ENCODE measurements around the gene MFAP4.

Gene MFAP4, protein sequence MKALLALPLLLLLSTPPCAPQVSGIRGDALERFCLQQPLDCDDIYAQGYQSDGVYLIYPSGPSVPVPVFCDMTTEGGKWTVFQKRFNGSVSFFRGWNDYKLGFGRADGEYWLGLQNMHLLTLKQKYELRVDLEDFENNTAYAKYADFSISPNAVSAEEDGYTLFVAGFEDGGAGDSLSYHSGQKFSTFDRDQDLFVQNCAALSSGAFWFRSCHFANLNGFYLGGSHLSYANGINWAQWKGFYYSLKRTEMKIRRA

DNA sequence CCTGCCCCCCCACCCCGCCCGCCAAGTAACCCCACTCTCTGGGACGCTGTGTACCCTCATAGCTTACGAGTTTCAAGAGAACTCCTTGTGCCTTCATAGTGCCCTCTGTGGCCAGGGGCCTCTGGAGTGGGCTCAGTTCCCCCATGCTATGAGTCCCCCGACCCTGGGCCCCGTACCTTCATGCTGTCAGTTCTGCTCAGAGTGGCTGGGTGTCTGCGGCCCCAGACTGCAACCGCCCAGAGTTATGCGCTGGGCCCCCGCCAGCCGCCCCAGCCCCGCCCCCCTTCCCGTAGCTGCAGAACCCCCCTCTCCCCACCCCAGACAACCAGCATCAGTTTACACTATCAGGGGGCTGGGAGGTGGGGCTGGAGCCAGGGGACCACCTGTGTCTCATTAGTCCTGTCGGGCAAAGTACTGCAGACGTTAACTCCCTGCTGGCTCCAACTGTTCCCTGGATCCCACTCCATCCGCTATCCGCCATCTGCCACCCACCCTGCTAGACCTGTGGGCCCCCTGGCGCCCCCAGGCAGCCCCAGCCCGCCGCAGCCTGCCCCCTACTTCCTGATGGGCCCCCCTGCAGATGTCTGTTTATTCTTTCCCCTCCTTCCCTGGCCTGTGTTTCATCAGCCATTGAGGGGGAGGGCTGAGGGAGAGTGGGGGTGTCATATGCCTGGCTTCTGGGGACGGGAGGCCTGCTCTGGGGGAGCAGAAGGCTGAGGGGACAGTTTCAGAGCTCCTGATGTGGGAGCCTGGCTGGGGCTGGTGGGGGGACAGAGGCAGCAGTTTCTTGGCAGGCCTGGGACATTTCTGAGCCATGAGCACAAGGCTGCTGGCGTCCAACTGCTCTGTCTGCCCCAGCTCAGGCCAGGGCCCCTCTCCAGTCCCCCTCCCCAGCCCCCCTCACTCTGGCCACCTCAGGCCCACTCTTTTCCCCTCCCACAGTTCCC, at the start of gene MFAP4:
MFAP4 (minus strand) TSS at position 217 of the 947 bp plus-strand sequence; CDS start at position 182, 35 bp downstream.
- no peak for DNase-seq (ENCODE audit: low read depth in 3 of 3)

DNA sequence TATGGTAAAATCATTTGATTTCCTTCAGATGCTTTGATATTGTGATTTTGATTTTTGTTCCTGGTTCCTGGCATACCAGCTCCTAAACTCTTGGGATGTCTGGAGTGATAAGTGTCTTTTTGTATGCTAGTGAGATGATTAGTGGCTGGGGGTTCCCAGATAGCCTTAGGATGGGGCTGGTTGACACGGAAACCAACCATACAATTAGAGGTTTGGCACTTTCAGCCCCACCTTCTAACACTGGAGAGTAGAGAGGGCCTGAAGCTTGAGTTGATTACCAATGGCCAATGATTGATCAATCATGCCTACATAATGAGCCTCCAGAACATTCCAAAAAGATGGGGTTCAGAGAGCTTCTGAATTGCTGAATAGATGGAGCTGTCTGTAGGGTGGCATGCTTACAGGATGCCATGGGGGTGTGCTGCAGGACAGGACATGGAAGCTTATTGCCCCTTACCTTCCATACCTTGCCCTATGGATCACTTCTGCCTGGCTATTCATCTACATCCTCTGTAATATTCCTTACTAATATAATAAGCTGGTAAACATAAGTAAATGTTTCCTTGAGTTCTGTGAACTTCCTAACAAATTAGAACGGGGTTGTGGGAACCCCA, 46.8 kb upstream of the MFAP4 start:
- no peak for DNase-seq (ENCODE audit: low read depth in 3 of 3)

DNA sequence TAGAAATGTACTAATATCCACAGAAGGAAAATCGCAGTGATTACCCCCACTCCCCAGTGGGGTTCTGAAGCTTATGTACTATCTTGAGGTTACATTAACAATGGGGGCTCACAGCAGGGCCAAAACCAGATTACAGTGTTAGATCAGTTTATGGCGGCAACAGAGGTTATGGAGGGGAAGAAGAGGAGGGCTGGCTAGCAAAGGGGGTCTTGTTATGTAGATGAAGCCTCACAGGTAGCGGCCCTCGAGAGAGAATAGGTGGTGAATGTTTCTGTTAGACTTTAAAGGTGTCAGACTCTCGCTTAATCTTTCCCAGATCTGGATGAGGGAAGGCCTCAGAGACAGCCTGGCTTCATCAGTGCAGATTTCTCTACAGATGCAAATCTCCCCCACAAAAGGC, 46.3 kb upstream of the MFAP4 start:
- no peak for DNase-seq (ENCODE audit: low read depth in 3 of 3)

DNA sequence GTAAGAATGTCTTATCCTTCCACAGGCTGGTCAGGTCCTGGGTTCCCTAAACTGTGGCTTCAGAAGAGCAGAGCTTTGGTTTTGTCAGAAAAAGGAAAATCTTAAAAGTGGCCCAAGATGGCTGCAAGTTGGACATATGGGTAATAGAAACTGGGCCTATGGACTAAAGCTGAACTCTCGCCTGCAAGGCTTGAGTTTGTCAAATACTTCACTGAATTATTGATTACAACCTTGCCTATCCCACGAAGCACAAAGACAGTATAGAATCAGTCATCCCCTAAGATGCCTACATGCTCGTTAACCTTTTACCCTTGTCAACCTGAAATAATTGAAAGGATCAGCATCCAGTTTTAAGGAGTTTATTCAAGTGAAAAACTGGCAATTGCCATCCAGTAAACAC, 44.7 kb upstream of the MFAP4 start:
- no peak for DNase-seq (ENCODE audit: low read depth in 3 of 3)

DNA sequence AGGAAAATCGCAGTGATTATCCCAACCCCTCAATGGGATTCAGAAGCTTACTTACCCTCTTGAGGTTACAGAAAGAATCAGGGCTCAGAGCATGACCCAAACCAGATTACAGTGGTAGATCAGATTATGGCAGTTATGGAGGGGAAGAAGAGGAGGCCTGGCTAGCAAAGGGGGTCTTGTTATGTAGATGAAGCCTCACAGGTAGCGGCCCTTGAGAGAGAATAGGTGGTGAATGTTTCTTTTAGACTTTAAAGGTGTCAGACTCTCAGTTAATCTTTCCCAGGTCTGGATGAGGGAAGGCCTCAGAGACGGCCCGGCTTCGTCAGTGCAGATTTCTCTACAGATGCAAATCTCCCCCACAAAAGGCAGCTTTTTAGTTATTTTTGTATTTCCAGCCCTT, 39.6 kb upstream of the MFAP4 start:
- DNase-seq (ENCODE audit: low read depth in 3 of 3): no peak

DNA sequence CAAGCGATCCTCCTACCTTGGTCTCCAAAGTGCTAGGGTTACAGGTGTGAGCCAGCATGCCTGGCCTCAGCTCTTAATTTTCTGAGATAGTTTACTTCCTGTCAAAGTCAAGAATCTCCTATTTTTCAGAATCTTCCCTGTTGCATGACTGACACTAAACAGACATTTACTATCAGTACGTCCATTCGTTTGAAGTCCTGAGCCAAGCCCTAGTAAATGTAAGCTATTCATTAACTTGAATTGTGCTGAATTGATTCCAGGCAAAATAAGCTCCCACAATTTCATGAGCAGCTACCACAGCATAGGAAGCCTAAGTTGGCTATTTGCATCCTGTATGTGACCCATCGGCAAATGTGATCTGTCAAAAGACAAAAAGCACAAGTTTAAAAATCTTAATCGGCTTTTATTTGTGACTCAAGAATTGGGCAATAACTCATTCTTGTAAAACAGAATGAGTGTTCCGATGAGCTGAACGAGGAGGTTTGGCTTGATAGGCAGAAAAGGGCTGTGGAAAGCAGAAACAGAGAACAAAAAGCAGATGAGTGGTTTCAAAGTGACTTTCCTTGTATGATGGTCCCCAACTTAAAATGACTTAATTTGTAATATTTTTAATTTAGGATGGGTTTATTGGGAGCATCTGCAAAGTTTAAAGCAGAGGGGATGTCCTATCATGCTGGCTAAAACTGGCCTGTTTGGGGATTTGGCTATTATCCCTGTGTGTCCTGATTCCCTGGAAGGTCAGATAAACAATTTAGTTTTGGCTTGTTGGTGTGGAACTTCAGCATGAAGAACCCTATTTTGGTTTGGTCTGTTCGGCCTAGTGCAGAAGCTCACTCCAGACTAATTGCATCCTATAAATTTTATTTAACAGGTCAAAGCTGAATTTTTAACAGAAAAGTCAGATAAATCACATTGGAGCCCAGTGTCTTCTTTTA, 38.2 kb upstream of the MFAP4 start:
- DNase-seq (ENCODE audit: low read depth in 3 of 3): no peak

DNA sequence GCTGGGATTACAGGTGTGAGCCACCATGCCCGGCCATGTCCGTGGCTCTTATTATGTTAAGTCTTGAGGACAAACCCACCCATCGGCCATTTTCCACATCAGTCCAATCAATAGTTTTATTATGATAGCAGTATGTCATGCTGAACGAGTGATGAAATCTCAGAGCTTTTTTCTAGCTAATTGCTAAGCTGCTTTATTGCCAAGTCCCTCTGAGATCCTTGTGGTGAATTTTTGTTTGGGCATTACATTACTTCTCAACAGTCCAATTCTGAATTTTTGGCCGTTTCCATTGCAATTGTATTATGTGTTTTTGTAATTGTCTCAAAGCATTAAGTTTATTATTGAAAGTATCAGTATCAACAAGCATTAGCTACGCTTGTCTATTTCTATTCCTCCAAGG, 34.9 kb upstream of the MFAP4 start:
- no peak for DNase-seq (ENCODE audit: low read depth in 3 of 3)

DNA sequence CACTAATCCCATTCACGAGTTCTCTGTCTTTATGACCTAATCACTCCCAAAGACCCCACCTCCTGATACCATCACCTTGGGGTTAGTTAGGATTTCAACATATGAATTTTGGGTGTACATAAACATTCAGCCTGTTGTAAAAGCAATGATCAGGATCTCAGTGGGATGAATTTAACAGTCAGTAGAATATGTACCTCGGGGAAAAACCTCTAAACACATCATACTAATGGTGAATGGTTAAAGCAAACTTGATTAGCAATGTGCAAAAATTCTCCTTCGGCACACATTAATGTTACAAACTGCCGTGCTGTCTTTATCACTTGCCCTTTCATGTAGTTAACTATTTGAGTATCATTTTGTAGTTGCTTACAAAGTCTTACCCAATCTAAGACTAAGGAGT, 34.2 kb upstream of the MFAP4 start:
- no peak for DNase-seq (ENCODE audit: low read depth in 3 of 3)

DNA sequence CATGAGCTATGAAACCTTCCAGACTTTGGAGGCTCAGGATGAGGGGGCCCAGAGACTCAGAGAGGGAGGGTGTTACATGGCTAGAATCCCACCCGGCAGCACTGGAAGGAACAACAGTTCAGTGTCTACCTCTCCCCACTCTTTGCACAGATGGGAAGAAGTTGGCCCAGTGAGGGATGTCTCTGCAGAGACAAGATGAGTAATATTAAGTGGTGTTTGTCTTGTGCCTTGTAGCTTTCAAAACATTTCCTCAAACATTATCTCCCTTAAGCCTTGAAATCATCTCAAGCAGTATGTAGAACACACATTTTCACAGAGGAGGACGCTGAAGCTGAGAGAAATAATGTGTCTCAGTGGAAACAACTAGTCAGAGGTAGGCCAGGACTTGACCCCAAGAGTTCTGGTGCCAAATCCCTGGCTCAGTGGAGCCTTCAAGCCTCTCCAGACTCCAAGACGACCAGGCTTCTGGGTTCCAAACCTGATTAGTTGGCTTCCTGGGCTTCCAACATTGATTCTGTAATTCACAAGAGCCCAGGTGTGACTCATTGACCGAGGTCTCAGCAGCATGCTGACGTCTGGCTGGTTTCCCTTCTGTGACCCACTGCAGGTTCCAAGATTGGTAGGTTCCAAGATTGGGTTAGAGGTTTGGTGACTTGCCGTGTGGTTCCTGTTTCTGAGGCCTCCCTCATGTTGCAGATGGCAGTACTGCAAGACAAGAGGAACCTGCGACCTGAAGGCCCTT, 31.4 kb upstream of the MFAP4 start:
- DNase-seq (ENCODE audit: low read depth in 3 of 3): no peak

DNA sequence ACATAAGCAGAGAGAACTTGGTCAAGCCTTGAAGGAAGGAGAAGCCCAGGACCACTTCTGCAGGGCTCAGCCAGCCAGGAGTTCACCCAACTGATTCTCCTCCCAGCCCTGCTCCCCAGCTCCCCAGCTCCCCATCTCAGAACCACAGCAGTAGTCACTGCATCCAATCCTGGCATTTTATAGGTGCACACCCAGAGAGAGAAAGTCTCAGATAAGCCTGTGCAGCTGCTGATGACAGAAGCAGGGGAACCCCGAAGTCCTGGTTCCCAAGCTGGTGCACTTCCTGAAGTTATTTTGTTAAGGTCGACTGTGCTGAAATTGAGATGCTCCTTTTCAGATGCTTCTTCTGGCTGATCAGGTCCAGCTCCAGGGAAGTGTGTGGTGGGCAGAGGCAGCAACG, 30.6 kb upstream of the MFAP4 start:
- no peak for DNase-seq (ENCODE audit: low read depth in 3 of 3)

DNA sequence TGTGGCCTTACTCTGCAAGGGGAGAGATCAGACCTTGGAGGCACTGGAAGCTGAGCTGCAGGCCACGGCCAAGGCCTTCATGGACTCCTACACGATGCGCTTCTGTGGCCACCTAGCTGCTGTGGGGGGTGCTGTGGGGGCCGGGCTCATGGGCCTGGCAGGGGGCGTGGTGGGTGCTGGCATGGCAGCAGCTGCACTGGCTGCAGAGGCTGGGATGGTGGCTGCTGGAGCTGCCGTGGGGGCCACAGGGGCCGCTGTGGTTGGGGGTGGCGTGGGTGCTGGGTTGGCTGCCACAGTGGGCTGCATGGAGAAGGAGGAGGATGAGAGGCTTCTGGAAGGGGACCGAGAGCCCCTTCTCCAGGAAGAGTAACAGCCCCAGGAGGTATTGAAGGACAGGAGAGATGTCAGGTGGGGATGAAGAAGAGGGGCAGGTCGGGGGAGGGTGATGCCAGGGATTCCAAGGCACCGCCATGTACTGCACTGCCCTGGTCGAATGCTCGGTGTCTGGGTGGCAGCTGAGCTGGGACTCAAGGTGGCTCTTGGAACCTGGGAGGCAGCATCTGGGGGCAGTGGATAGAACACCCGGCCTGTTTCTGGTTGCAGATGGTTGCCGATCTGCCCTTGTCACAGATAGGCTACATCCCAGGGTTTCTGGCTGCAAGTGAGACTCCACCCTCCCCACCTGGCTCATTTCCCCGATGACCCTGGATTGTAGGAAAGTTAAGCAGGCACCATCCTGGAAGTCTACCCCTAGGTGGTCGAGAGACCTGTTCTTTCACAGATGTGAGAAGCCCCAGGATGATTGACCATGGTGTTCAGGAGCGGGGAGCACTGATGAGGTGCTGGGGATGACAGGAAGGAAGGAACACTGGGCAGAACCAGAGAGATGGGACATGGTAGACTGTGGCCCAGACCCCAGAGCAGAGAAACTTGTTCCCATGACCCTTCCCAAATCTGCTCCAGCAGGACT, 29.1 kb upstream of the MFAP4 start:
- no peak for DNase-seq (ENCODE audit: low read depth in 3 of 3)

DNA sequence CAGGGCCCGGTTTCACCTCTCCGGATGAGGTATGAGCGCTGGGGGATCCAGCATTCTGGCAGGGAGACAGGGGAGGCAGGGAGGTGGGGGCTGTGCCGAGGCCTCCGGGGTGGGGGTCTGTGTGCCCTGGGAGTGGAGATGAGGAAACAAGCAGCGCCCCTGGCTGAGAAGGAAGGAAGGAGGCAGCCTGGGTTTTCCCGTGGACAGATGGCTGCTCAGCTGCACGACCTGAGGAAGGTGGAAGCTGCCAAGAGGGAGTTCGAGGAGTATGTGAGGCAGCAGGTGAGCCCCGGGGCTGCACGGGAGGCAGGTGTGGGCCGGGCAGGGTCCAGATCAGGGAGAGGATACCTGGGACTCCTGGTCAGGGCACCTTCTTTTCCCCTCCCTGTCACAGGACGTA, 28.3 kb upstream of the MFAP4 start:
- DNase-seq (ENCODE audit: low read depth in 3 of 3): no peak

DNA sequence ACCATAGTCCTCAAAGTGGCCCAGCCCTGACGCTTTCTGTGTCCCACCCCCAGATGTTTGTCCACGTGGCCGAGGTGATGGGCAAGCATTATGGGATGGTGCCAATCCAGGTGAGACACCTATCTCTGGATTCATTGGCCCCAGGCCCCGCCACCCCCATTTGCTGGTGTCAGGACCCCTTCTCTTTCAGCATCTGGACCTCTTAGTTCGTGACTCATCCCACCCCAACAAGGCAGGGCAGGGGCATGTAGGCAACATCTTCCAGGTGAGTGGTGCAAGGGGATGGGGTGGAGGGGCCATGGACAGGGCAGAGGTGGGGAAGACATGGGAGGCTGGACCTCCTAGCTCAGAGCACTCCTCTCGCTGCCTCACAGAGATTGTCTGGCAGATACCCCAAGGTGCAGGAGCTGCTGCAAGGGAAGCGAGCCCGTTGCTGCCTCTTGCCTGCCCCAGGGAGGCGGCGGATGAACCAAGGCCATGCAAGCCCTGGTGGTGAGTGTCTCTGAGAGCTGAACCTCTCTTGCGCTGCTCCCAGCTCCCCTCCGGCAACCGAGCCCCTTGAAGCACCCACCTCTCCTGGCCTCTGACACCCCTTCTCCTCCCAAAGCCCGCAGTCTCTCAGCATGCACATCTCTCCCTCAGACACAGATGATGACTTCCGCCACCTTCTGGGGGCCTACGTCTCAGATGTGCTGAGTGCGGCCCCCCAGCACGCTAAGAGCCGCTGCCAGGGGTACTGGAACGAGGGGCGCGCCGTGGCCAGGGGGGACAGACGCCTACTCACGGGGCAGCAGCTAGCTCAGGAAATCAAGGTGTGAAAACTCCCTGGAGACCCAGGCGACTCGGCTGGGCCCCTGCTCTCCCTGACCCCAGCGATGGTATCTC, 27.6 kb upstream of the MFAP4 start:
- no peak for DNase-seq (ENCODE audit: low read depth in 3 of 3)

DNA sequence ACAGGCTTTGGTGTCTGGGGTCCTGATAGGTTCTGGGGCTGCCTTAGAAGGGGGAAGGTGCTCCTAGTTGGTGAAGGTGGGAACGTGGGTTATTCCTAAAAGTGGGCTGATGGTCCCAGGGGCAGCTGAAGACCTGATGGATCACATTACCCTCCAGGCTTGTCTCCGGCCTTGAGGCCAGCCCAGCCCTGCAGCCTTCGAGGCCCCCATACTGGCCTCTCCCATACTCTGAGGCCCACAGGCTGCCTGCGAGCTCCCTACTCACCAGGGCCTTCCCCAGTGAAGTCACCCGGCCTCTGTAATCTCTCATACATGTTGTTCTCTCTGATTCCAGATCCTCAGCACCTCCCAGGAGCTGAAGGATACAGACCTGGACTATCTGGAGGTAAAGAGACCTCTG, 26.8 kb upstream of the MFAP4 start:
- DNase-seq (ENCODE audit: low read depth in 3 of 3): no peak

DNA sequence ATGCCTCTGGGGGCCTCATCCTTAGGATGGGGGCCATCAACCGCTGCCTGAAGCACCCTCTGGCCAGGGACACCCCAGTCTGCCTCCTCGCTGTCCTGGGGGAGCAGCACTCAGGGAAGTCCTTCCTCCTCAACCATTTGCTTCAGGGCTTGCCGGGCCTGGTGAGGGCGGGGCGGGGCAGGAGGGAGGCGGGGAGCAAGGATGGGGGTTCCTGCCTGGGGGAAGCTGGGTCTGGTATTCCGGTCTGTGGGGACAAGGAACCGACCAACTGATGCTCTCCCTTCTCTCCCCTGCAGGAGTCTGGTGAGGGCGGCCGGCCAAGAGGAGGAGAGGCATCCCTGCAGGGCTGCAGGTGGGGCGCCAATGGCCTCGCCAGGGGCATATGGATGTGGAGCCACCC, 26.0 kb upstream of the MFAP4 start:
- no peak for DNase-seq (ENCODE audit: low read depth in 3 of 3)

DNA sequence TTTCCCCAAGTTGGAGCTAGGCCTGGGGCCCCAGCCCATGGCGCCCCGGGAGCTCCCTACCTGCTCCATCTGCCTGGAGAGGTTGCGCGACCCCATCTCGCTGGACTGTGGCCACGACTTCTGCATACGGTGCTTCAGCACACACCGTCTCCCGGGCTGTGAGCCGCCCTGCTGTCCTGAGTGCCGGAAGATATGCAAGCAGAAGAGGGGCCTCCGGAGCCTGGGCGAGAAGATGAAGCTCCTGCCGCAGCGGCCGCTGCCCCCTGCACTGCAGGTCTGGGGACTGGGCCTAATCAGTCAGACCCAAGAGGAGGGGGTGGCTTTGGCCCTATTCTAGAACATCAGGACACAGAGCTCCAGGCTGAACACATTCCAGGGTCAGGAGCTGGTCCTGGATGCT, 25.5 kb upstream of the MFAP4 start:
- DNase-seq (ENCODE audit: low read depth in 3 of 3): no peak

DNA sequence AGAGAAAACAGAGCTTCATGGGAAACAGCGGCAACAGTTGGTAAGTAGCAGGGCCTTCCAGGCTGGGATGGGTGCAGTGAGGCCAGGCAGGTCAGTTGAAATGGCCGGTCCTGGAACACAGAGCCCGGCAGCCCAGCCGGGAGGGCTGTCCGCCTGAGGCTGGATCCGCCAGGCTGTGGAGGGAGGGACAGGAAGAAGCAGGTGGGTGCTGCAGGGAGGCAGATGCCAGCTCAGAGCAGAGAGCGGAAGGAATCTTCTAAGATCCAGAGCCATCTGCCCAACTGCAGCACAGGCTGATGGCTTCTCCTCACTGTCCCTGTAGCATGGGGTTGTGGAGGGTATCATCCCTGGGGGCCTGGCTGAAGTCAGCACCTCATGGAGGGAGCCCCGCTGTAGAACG, 24.6 kb upstream of the MFAP4 start:
- no peak for DNase-seq (ENCODE audit: low read depth in 3 of 3)

DNA sequence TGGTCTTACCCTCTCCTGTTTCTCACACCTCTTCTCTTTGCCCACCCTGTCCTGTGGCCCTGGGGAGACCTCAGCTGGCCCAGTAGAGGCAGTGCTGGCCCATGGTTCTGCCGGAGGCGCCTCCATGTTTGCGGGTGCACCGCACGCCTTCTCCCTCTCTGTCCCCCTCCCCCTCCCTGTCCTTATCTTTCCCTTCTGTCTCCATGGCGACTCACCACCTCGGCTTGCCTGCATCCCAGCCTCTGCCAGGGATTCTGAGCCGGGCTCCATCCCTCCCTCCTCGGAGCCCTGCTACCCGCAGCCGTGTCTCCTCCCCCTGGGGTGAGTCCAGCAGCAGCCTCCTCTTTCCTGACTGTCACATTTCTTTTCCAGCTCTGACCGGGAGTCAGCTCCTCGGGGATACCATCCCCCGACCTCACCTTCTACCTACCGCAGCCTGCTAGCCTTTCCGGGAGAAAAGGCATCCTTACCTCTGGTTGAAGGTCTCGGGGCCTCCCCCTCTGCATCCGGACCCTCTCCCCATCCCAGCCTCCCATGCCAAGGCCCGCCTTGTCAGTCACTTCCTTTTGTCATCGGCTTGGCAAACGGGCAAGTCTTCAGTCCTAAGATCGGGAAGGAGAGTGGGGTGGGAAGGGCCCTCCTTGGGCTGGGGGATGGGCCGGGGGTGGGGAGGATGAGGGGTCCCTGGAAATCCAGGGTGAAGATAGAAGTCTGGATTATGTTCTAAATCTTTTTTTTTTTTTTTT, 24.1 kb upstream of the MFAP4 start, which contains the start of gene RNF112:
RNF112 (plus strand) TSS at position 358 of the 746 bp plus-strand sequence; CDS start at position 535, 177 bp downstream.
- no peak for DNase-seq (ENCODE audit: low read depth in 3 of 3)
